Endothelial cell of umbilical vein (primary cell): ENCODE data around the gene SP8. TPM values are rescaled to one million over a fixed set of nuclear protein-coding genes. Genes with fewer than 3 reads are reported as not detected.
"Not testable (repeated sequence)": the region's sequence is repeated elsewhere in the genome, so short reads cannot be mapped to it uniquely, and the experiment has no call there.

Experiments
- BruUV-seq: library from RNA; stranded (reverse); fragments of 400-500 nt; replicated peaks from 2 replicates; lab custom pipeline; 2021; lab: Mats Ljungman, UMichigan
- CTCF ChIA-PET: fragments of 300-600, 350-600 bp; sonication (Branson Sonifier 250); formaldehyde crosslinking; loops from one replicate; lab custom pipeline; 2021; ENCODE audit warnings: antibody characterized with exemption, inconsistent platforms; lab: Charles Lee
- POLR2A ChIA-PET: fragments of 300-600, 350-600 bp; sonication (Branson Sonifier 250); formaldehyde crosslinking; loops from one replicate; lab custom pipeline; 2021; ENCODE audit warnings: antibody characterized with exemption, inconsistent platforms; lab: Charles Lee
- DNase-seq: peaks from one replicate; pipeline ENCODE4 v3.0.0-alpha.2; 2011; ENCODE audit warnings: low read depth, low spot score
- FAIRE-seq: peaks from 2 replicates; lab custom pipeline; 2011; peaks lifted over from hg19 to GRCh38; lab: Jason Lieb, UNC
- H2AFZ ChIP-seq: 2 replicates; pipeline ENCODE4 v1.6.0; 2012; ENCODE audit warnings: low read depth, low read length, control low read depth, inconsistent platforms
- H3K27ac ChIP-seq: 2 replicates; pipeline ENCODE4 v1.5.1; 2011; ENCODE audit warnings: low read depth, mild to moderate bottlenecking, control low read depth, low read length, moderate library complexity; ENCODE audit not compliant: insufficient read depth
- H3K27me3 ChIP-seq, 2 experiments: 2 replicates each; pipeline versions ENCODE4 v1.6.0 to v1.6.1; 2011; ENCODE audit warnings: low read length in 2 of 2, mixed read lengths in 1 of 2; ENCODE audit not compliant: control insufficient read depth in 2 of 2, insufficient read depth in 2 of 2
- H3K36me3 ChIP-seq, 2 experiments: 2 replicates in 1 of 2; 3 replicates in 1 of 2; pipeline ENCODE4 v1.5.1; 2011; ENCODE audit warnings: low read length in 2 of 2, mild to moderate bottlenecking in 1 of 2, moderate library complexity in 1 of 2; ENCODE audit not compliant: control insufficient read depth in 2 of 2, insufficient read depth in 2 of 2; ENCODE audit errors: extremely low read depth in 1 of 2
- H3K4me1 ChIP-seq: 3 replicates; pipeline ENCODE4 v1.5.1; 2011; ENCODE audit warnings: mild to moderate bottlenecking, low read length; ENCODE audit not compliant: control insufficient read depth, insufficient read depth; ENCODE audit errors: extremely low read depth
- H3K4me2 ChIP-seq: 2 replicates; pipeline ENCODE4 v1.6.1; 2011; ENCODE audit warnings: low read length, control low read depth, mixed read lengths; ENCODE audit not compliant: insufficient read depth
- H3K4me3 ChIP-seq, 3 experiments: fragments of 200-600 bp in 1 of 3; sonication (generic), shearing (Covaris generic) in 1 of 3; replicated peaks in 1 of 3; 2 replicates each; pipeline ENCODE4 v1.5.1; 2011 to 2016; ENCODE audit warnings: control low read depth in 3 of 3, low read length in 3 of 3, mild to moderate bottlenecking in 2 of 3, inconsistent platforms in 1 of 3, low read depth in 1 of 3, moderate library complexity in 1 of 3; ENCODE audit not compliant: insufficient read depth in 1 of 3
- H3K79me2 ChIP-seq: 2 replicates; pipeline ENCODE4 v1.6.0; 2012; ENCODE audit warnings: low read length, inconsistent platforms; ENCODE audit not compliant: control insufficient read depth, insufficient read depth
- H3K9ac ChIP-seq: replicated peaks from 2 replicates; pipeline ENCODE3; 2011; ENCODE audit warnings: low read length, control low read depth; ENCODE audit not compliant: insufficient read depth; ENCODE audit errors: extremely low read depth
- H3K9me1 ChIP-seq: replicated peaks from 3 replicates; pipeline ENCODE4 v1.6.0; 2011; ENCODE audit warnings: mild to moderate bottlenecking, low read length; ENCODE audit not compliant: control insufficient read depth, insufficient read depth; ENCODE audit errors: extremely low read depth
- H3K9me3 ChIP-seq: replicated peaks from 2 replicates; pipeline ENCODE4 v1.5.1; 2012; ENCODE audit warnings: low read length, inconsistent platforms; ENCODE audit not compliant: control insufficient read depth, insufficient read depth
- H4K20me1 ChIP-seq: replicated peaks from 2 replicates; pipeline ENCODE3; 2011; ENCODE audit warnings: mild to moderate bottlenecking, low read length; ENCODE audit not compliant: control insufficient read depth, insufficient read depth; ENCODE audit errors: extremely low read depth
- EZH2 ChIP-seq: IDR thresholded peaks from 2 replicates; pipeline ENCODE4 v1.6.1; 2012; ENCODE audit warnings: borderline replicate concordance, low read depth, mild to moderate bottlenecking, moderate library complexity, low read length, inconsistent platforms; ENCODE audit not compliant: severe bottlenecking
- GATA2 ChIP-seq: IDR thresholded peaks from 2 replicates; pipeline ENCODE4 v1.7.0; 2011; ENCODE audit warnings: low read depth, mild to moderate bottlenecking, moderate library complexity, mixed read lengths, low read length; ENCODE audit not compliant: insufficient read length, insufficient read depth
- POLR2A ChIP-seq: IDR thresholded peaks from 2 replicates; pipeline ENCODE4 v1.6.1; 2012; ENCODE audit warnings: low read depth, mild to moderate bottlenecking, control low read depth, low read length
- POLR2AphosphoS5 ChIP-seq: IDR thresholded peaks from 2 replicates; pipeline ENCODE4 v1.6.1; 2012; ENCODE audit warnings: low read depth, mild to moderate bottlenecking, control low read depth, low read length, moderate library complexity; ENCODE audit not compliant: insufficient read depth
- dilution Hi-C: fragments of 300-500 bp; cut with MboI; formaldehyde crosslinking; loops from one replicate; pipeline ENCODE4 v1.15.0; 2019; ENCODE audit warnings: low sequenced_read_pairs; ENCODE audit not compliant: extremely low pct_ligation_motif_present
- intact Hi-C: fragments of 100-400 bp; cut with micrococcal nuclease; formaldehyde crosslinking; loops from one replicate; pipeline ENCODE4 v1.10.0; 2022
- polyA plus RNA-seq, 4 experiments: library from polyadenylated mRNA; depleted of rRNA in 3 of 4; stranded (reverse) in 3 of 4; unstranded in 1 of 4; fragments of >200 nt; gene quantifications; 2 replicates each; pipeline versions ENCODE4 v1.2.1 to v1.2.3, GENCODE V29; 2011 to 2012; ENCODE audit warnings: missing spikeins in 1 of 4
- total RNA-seq: library from RNA; stranded (reverse); gene quantifications from 2 replicates; pipeline ENCODE4 v1.2.3, GENCODE V29; 2021
- TF ChIP-seq, protein P1 (sequence below), 2 donors: IDR thresholded peaks; 1 replicate in 1 of 2; 2 replicates in 1 of 2; pipeline ENCODE4 v1.5.1; 2011; ENCODE audit warnings: low read length in 2 of 2, mild to moderate bottlenecking in 2 of 2, moderate library complexity in 2 of 2, control low read depth in 1 of 2, inconsistent platforms in 1 of 2, low read depth in 1 of 2; ENCODE audit not compliant: insufficient read depth in 1 of 2; ENCODE audit errors: extremely low read depth in 1 of 2
- TF ChIP-seq, protein P2 (sequence below): IDR thresholded peaks from 2 replicates; pipeline ENCODE4 v1.6.1; 2011; ENCODE audit not compliant: insufficient read depth, insufficient read length

Gene SP8
- total and polyA plus RNA-seq, 2 donors (not counting 3 experiments of a cell fraction or from before 2014, with no cell fraction given) = 0.38 to 0.92 TPM

DNA sequence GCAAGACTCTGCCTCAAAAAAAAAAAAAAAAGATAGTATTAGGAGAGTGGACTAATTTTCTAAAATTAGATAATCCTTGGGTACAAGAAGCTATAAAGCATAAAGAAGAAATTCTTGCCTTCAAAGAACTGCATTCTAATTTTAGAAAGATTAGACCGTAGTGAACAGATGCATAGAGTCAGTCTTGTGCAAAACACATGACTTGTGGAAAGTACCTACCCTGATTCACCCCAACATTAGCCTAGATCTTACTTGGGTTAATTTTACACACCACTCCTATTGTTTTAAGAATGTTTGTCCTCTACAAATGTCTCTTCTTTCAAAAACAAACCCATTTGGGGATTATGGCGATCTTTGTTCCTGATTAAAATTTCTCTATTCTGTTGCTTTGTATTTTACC lies 38.9 kb upstream of the SP8 start:
- no TSS peak for BruUV-seq
- Histone ChIP-seq H3K36me3 (no peaks in the 10 kb centered on the region), H3K79me2 (no peaks in the 10 kb centered on the region), H3K9me1 (no peaks in the 10 kb centered on the region), H3K27ac (no peak overlapping the region), H3K9ac (no peak overlapping the region), H3K4me2 (no peak overlapping the region), H3K27me3 (no peaks in the 10 kb centered on the region), H2AFZ (no peak overlapping the region), H3K4me1 (no peaks in the 10 kb centered on the region), H3K9me3 (no peaks in the 10 kb centered on the region), H3K4me3 (no peak overlapping the region), H4K20me1 (no peaks in the 10 kb centered on the region)
- DNase-seq (no peak), FAIRE-seq (no peak)
- TF ChIP-seq EZH2 (no peak), POLR2A (no peak), GATA2 (no peak), POLR2AphosphoS5 (no peak)
- TF ChIP-seq, protein P1, sequence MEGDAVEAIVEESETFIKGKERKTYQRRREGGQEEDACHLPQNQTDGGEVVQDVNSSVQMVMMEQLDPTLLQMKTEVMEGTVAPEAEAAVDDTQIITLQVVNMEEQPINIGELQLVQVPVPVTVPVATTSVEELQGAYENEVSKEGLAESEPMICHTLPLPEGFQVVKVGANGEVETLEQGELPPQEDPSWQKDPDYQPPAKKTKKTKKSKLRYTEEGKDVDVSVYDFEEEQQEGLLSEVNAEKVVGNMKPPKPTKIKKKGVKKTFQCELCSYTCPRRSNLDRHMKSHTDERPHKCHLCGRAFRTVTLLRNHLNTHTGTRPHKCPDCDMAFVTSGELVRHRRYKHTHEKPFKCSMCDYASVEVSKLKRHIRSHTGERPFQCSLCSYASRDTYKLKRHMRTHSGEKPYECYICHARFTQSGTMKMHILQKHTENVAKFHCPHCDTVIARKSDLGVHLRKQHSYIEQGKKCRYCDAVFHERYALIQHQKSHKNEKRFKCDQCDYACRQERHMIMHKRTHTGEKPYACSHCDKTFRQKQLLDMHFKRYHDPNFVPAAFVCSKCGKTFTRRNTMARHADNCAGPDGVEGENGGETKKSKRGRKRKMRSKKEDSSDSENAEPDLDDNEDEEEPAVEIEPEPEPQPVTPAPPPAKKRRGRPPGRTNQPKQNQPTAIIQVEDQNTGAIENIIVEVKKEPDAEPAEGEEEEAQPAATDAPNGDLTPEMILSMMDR (IDR thresholded peaks at IDR 0.05; ENCODE audit: extremely low read depth in 1 of 2, insufficient read depth in 1 of 2, low read depth in 1 of 2, low read length in 2 of 2) = no peak
- TF ChIP-seq, protein P2, sequence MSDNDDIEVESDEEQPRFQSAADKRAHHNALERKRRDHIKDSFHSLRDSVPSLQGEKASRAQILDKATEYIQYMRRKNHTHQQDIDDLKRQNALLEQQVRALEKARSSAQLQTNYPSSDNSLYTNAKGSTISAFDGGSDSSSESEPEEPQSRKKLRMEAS = no peak
- dilution Hi-C loops (no loop called here), intact Hi-C loops (no loop called here)
- ChIA-PET CTCF (interaction anchor here (0.8 kb wide), 1 partner anchor 11 kb away, joined by 3 read pairs; no protein-coding TSS in a partner anchor), POLR2A (no interaction called here)

DNA sequence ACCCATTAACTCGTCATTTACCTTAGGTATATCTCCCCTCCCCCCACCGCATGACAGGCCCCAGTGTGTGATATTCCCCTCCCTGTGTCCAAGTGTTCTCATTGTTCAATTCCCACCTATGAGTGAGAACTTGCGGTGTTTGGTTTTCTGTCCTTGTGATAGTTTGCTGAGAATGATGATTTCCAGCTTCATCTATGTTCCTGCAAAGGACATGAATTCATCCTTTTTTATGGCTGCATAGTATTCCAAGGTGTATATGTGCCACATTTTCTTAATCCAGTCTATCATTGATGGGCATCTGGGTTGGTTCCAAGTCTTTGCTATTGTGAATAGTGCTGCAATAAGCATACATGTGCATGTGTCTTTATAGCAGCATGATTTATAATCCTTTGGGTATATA lies 34.7 kb upstream of the SP8 start:
- intact Hi-C loops, CTCF ChIA-PET, dilution Hi-C loops, H2AFZ ChIP-seq, H3K9me1 ChIP-seq, H3K9me3 ChIP-seq, H4K20me1 ChIP-seq, BruUV-seq, H3K4me2 ChIP-seq, DNase-seq, H3K79me2 ChIP-seq, FAIRE-seq, H3K27me3 ChIP-seq, H3K27ac ChIP-seq, H3K9ac ChIP-seq, H3K4me1 ChIP-seq, H3K4me3 ChIP-seq, POLR2A ChIA-PET, H3K36me3 ChIP-seq: not testable (repeated sequence)
